K562 (cell line): ENCODE results near the gene STIM1. TPM values are rescaled to one million over a fixed set of nuclear protein-coding genes. Genes with fewer than 3 reads are reported as not detected.

Experiments used
- AFF1 ChIP-seq, 2 experiments: fragments of 450-650 bp; IDR thresholded peaks; 2 replicates each; pipeline ENCODE4 v1.6.1; 2018; ENCODE audit warnings: mild to moderate bottlenecking in 2 of 2, low read depth in 1 of 2; ENCODE audit not compliant: partially characterized antibody in 2 of 2
- ARID3B ChIP-seq: fragments of 250-450 bp; sonication (Bioruptor Pico); IDR thresholded peaks from 2 replicates; pipeline ENCODE4 v1.4.0; 2020; ENCODE audit warnings: borderline replicate concordance
- BRF1 ChIP-seq: IDR thresholded peaks from 3 replicates; pipeline ENCODE4 v1.6.1; 2011; ENCODE audit warnings: borderline replicate concordance, mild to moderate bottlenecking; ENCODE audit not compliant: insufficient read length; ENCODE audit errors: extremely low read depth
- CREB3L1 ChIP-seq: fragments of 450-650 bp; IDR thresholded peaks from 2 replicates; pipeline ENCODE4 v1.6.1; 2014; ENCODE audit warnings: low read depth, mild to moderate bottlenecking, moderate library complexity, borderline replicate concordance
- HDAC6 ChIP-seq: IDR thresholded peaks from 2 replicates; pipeline ENCODE4 v1.6.1; 2012; ENCODE audit warnings: low read depth, mild to moderate bottlenecking, control low read depth, inconsistent platforms, low read length, moderate library complexity
- HOXB6 ChIP-seq: fragments of 250-450 bp; sonication (Bioruptor Pico); IDR thresholded peaks from 2 replicates; pipeline ENCODE4 v1.5.1; 2022; ENCODE audit warnings: mild to moderate bottlenecking, borderline replicate concordance
- NFE2 ChIP-seq: IDR thresholded peaks from 2 replicates; pipeline ENCODE4 v1.6.1; 2014; ENCODE audit warnings: antibody characterized with exemption, low read depth
- PATZ1 ChIP-seq: fragments of 250-450 bp; sonication (Bioruptor Pico); IDR thresholded peaks from 2 replicates; pipeline ENCODE4 v1.5.0; 2020; ENCODE audit warnings: mild to moderate bottlenecking, borderline replicate concordance
- TGIF2 ChIP-seq: sonication (generic); formaldehyde crosslinking; IDR thresholded peaks from 2 replicates; pipeline ENCODE4 v1.8.1; 2022; ENCODE audit warnings: mild to moderate bottlenecking, missing genetic modification reagents, moderate library complexity
- ZBTB2 ChIP-seq: fragments of 450-650 bp; IDR thresholded peaks from 2 replicates; pipeline ENCODE4 v1.6.1; 2016; ENCODE audit warnings: antibody characterized with exemption
- ZFP36 ChIP-seq: fragments of 150-350 bp; IDR thresholded peaks from 2 replicates; pipeline ENCODE4 v1.6.1; 2018; ENCODE audit warnings: low read length, low read depth; ENCODE audit not compliant: partially characterized antibody
- ZNF239 ChIP-seq: fragments of 250-450 bp; sonication (Bioruptor Pico); IDR thresholded peaks from 2 replicates; pipeline ENCODE4 v1.4.0; 2020; ENCODE audit warnings: mild to moderate bottlenecking
- ZNF316 ChIP-seq: fragments of 450-650 bp; IDR thresholded peaks from 2 replicates; pipeline ENCODE4 v1.6.1; 2016
- ZNF41 ChIP-seq: fragments of 250-450 bp; sonication (Bioruptor Pico); conservative IDR thresholded peaks from 2 replicates; pipeline ENCODE4 v1.4.0; 2020; ENCODE audit warnings: mild to moderate bottlenecking
- polyA plus RNA-seq, 8 experiments: library from polyadenylated mRNA; depleted of rRNA in 4 of 8; stranded (reverse) in 5 of 8; unstranded in 3 of 8; fragments of >200 nt; fragmentation: Nextera tagmentation in 2 of 8; fragmentation: Illumina TruSeq in 1 of 8; extraction: Ambion mirVana in 2 of 8; extraction: Trizol in 1 of 8; gene quantifications; 2 replicates each; pipeline versions ENCODE4 v1.2.1 to v1.2.3, GENCODE V29; 2011 to 2014; ENCODE audit warnings: inconsistent platforms in 1 of 8, missing spikeins in 1 of 8
- total RNA-seq, 7 experiments: library from RNA; depleted of rRNA in 6 of 7; stranded (reverse); fragments of >200 nt in 6 of 7; fragmentation: Illumina TruSeq in 2 of 7; extraction: Trizol in 2 of 7; gene quantifications; 2 replicates each; pipeline versions ENCODE4 v1.2.1 to v1.2.3, GENCODE V29; 2011 to 2021; ENCODE audit warnings: low replicate concordance in 1 of 7

The STIM1 gene
- total and polyA plus RNA-seq, 9 of the 15 experiments (the other 6 are each of a cell fraction or from before 2014, with no cell fraction given): 7.7 to 50.5 (median 22.5) TPM

- no peak for TF ChIP-seq HDAC6
- TF ChIP-seq ZNF316: peak; percentile 76
- TF ChIP-seq ZFP36: no peak
- no peak for TF ChIP-seq ZNF239 (CRISPR knock-in tag)
- TF ChIP-seq ZBTB2: no peak
- TF ChIP-seq TGIF2 (CRISPR knock-in tag): no peak
- no peak for TF ChIP-seq HOXB6 (CRISPR knock-in tag)
- no peak for TF ChIP-seq ZNF41 (CRISPR knock-in tag)
- no peak for TF ChIP-seq BRF1
- no peak for TF ChIP-seq AFF1 (IDR thresholded peaks at IDR 0.05; ENCODE audit: low read depth in 1 of 2, partially characterized antibody in 2 of 2)
- TF ChIP-seq ARID3B (CRISPR knock-in tag): no peak
- TF ChIP-seq PATZ1 (CRISPR knock-in tag): no peak
- TF ChIP-seq CREB3L1: no peak
- peak; percentile 77 for TF ChIP-seq NFE2
Observed at GRCh38 chr11:3954448-3955298, 99.2 kb downstream of the STIM1 start (continued).
